ENCODE measurements around the gene WIZ. TPM values are rescaled to one million over a fixed set of nuclear protein-coding genes. Genes with fewer than 3 reads are reported as not detected.
A peak's percentile ranks its signal among the peaks of the same experiment; 100 is the strongest.

Gene WIZ
- polyA plus RNA-seq, 1 experiment: 5.8 TPM

DNA sequence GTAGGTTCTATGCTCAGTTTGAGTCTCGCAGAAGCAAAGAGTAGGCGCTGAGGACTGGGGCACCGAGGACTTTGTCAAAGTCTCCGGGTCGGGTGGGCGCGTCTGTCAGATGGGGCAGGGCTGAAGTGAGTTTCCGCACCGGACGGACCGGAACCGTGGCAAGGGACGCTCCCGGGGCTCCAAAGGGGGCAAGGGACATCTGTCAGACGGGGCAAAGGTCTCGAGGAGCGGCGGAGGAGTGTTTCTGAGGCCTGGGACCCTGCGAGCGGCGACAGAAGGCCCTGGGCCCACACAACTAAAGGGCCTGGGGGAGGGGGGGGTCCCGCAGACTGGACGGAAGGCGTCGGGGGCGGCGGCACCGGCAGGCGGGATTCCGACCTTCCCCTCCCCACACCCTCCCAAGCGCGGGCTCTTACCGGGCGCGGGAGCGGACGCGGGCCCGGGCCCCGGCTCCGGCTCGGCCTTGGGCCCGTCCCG is 17.7 kb downstream of the WIZ start:
- Histone ChIP-seq H3K27me3 (ENCODE audit: control insufficient read depth, insufficient read depth, low read length) (no peaks in the 10 kb centered on the region), H3K27ac (ENCODE audit: low read depth, low read length) (peak overlapping the region; percentile 11), H3K9me3 (ENCODE audit: control insufficient read depth, insufficient read depth, low read length) (peaks cover 5% of the 10 kb centered on the region; the same call in 1 of the 2 replicates), H3K4me3 (ENCODE audit: low read depth, low read length) (peak overlapping the region; percentile 82)
- no peak for DNase-seq (ENCODE audit: low read depth, low spot score)
- POLR2A ChIA-PET: interaction anchor here (1.6 to 2.4 kb wide), 3 partner anchors 13 to 53 kb away, joined by 8 to 15 read pairs (median 8); partner anchors contain the start of genes AKAP8 and AKAP8L
- CTCF ChIA-PET: interaction anchor here (0.6 to 0.8 kb wide), 3 partner anchors 13 to 237 kb away, joined by 3 to 5 read pairs (median 3); partner anchors contain the start of gene AKAP8L
- TF ChIP-seq, protein P1, sequence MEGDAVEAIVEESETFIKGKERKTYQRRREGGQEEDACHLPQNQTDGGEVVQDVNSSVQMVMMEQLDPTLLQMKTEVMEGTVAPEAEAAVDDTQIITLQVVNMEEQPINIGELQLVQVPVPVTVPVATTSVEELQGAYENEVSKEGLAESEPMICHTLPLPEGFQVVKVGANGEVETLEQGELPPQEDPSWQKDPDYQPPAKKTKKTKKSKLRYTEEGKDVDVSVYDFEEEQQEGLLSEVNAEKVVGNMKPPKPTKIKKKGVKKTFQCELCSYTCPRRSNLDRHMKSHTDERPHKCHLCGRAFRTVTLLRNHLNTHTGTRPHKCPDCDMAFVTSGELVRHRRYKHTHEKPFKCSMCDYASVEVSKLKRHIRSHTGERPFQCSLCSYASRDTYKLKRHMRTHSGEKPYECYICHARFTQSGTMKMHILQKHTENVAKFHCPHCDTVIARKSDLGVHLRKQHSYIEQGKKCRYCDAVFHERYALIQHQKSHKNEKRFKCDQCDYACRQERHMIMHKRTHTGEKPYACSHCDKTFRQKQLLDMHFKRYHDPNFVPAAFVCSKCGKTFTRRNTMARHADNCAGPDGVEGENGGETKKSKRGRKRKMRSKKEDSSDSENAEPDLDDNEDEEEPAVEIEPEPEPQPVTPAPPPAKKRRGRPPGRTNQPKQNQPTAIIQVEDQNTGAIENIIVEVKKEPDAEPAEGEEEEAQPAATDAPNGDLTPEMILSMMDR (IDR thresholded peaks at IDR 0.05; ENCODE audit: low read depth, low read length): no peak

DNA sequence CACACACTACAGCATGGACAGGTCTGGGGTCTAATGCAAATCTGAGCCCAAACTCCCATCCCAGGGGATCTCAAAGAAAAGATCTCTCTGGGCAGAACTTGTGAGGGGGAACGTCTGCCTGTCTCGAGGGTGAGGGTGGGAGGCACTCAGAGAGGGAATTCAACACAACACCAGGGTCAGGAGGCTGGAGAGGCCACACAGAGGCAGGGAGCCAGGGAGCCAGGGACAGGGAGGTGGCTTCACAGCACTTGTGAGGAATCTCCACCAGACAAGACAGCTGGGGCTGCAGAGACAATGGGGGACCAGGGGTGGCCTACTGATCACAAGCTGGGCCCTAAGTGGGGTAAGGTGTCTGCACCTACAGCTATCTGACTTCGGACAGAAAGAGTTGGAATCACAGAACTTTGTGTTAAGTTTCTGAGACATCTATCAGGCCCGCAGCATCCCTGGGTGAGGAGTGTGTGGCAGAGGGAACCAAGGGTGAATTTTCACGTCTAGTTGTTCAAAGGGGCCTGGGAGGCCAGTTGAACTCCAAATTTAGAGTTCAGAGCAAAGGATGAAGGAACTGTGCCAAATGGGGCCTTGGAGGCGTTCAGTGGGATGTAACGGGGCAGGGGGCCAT is 18.2 kb downstream of the WIZ start:
- no peak for DNase-seq (ENCODE audit: low read depth, low spot score)
- ChIA-PET CTCF (no interaction called here), POLR2A (interaction anchor here (2.1 kb wide), 1 partner anchor 13 kb away, joined by 7 read pairs; the partner anchor contains the start of gene AKAP8L)
- Histone ChIP-seq H3K9me3 (ENCODE audit: control insufficient read depth, insufficient read depth, low read length) (peaks cover 7% of the 10 kb centered on the region; the same call in 1 of the 2 replicates), H3K27me3 (ENCODE audit: control insufficient read depth, insufficient read depth, low read length) (no peaks in the 10 kb centered on the region), H3K27ac (ENCODE audit: low read depth, low read length) (peak overlapping the region; percentile 11), H3K4me3 (ENCODE audit: low read depth, low read length) (peak overlapping the region; percentile 82)
- TF ChIP-seq, protein P1 (IDR thresholded peaks at IDR 0.05; ENCODE audit: low read depth, low read length): no peak

DNA sequence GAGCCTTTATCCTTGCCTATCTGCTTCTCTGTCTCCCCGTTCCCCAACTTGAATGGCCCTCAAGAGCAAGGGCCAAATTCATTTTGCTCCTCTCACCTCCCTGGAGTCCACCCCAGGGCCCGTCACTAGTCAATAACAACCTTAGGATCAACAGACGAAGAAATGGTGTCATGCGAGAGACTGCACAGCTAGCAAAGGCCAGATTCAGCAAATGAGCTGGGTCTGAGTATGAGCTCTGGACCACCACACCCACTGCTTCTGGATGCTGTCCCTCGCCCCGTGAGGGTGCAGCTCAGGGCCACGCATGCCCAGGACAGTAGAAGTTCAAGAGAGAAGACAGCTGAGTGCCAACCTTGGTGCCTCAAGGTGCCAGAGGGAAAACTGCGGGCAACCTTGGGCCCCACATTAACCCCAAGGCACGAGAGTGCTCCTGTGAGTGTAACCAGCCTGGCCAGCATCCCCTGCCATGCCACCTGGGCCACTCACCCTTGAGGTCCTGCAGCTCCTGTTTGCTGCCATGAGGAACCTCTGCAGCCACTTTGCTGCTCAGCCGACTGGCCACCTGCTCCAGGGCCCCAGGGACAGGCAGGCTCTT is 19.1 kb downstream of the WIZ start:
- ChIA-PET POLR2A (interaction anchor here (2.1 kb wide), 1 partner anchor 12 kb away, joined by 7 read pairs; the partner anchor contains the start of gene AKAP8L), CTCF (interaction anchor here (1.6 to 1.8 kb wide), 2 partner anchors 11 to 125 kb away, joined by 5 to 8 read pairs; partner anchors contain the start of gene AKAP8L)
- Histone ChIP-seq H3K27ac (ENCODE audit: low read depth, low read length) (no peak overlapping the region), H3K9me3 (ENCODE audit: control insufficient read depth, insufficient read depth, low read length) (peaks cover 7% of the 10 kb centered on the region; the same call in 1 of the 2 replicates), H3K4me3 (ENCODE audit: low read depth, low read length) (peak overlapping the region; percentile 2), H3K27me3 (ENCODE audit: control insufficient read depth, insufficient read depth, low read length) (no peaks in the 10 kb centered on the region)
- TF ChIP-seq, protein P1 (IDR thresholded peaks at IDR 0.05; ENCODE audit: low read depth, low read length): no peak
- DNase-seq (ENCODE audit: low read depth, low spot score): no peak

DNA sequence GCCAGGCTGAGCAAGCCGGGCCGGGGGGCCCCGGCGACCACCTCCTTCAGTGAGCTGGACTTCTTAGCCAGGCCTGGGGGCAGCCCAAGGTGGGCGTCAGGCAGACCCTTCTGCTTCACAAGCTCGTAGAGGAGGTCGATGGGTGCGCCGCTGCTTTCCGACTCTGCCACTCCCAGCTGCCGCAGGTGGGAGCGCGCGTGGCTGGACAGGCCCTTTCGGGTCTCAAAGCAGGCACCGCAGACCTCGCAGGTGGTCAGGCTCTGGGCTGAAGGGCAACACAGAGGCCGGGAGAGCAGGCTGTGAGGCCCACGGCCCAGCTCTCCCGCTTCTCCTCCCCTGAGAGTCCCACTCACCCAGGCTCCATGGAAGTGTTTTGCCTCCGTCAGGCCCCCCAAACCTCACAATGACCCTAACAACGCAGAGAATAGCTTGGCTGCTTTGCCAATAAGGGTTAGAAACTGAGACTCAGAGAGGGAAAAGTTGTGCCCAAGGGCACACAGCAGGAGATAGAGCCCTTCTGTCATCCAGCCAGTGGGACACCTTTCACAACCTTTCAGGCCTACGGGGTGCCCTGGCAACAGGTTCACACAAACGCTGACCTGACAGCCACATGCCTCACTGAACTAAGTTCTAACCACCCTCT is 19.8 kb downstream of the WIZ start:
- Histone ChIP-seq H3K4me3 (ENCODE audit: low read depth, low read length) (no peak overlapping the region), H3K27me3 (ENCODE audit: control insufficient read depth, insufficient read depth, low read length) (no peaks in the 10 kb centered on the region), H3K9me3 (ENCODE audit: control insufficient read depth, insufficient read depth, low read length) (peaks cover 12% of the 10 kb centered on the region; the same call in 1 of the 2 replicates), H3K27ac (ENCODE audit: low read depth, low read length) (no peak overlapping the region)
- ChIA-PET POLR2A (interaction anchor here (2.1 kb wide), 1 partner anchor 11 kb away, joined by 7 read pairs; the partner anchor contains the start of gene AKAP8L), CTCF (interaction anchor here (1.6 to 1.8 kb wide), 2 partner anchors 11 to 126 kb away, joined by 5 to 8 read pairs; partner anchors contain the start of gene AKAP8L)
- TF ChIP-seq, protein P1 (IDR thresholded peaks at IDR 0.05; ENCODE audit: low read depth, low read length): no peak
- DNase-seq (ENCODE audit: low read depth, low spot score): no peak

All from AG04450 (cell line).